Spleen (tissue), 11 donors: ENCODE data around the gene SOX15. TPM values are rescaled to one million over a fixed set of nuclear protein-coding genes. Genes with fewer than 3 reads are reported as not detected.

ENCODE experiments used
- DNase-seq: peaks from one replicate; pipeline ENCODE4 v3.0.0-alpha.2; 2020
- H3K27ac ChIP-seq, 8 donors: fragments of 200-600 bp; sonication (generic) in 7 of 8; 1 replicate in 4 of 8; 2 replicates in 4 of 8; pipeline versions ENCODE4 v1.5.0 to v1.8.0; 2016 to 2021; ENCODE audit warnings: inconsistent platforms in 4 of 8, mild to moderate bottlenecking in 4 of 8, moderate library complexity in 1 of 8
- H3K27me3 ChIP-seq, 7 donors: fragments of 200-600 bp; sonication (generic) in 6 of 7; replicated peaks in 1 of 7; 1 replicate in 4 of 7; 2 replicates in 3 of 7; pipeline versions ENCODE4 v1.5.0 to v1.8.0; 2016 to 2021; ENCODE audit warnings: inconsistent platforms in 3 of 7, mild to moderate bottlenecking in 1 of 7
- H3K36me3 ChIP-seq, 6 donors: fragments of 200-600 bp; sonication (generic) in 5 of 6; 1 replicate in 4 of 6; 2 replicates in 2 of 6; pipeline versions ENCODE4 v1.5.0 to v1.8.0; 2016 to 2021; ENCODE audit warnings: inconsistent platforms in 2 of 6
- H3K4me1 ChIP-seq, 6 donors: fragments of 200-600 bp; sonication (generic) in 5 of 6; 1 replicate in 3 of 6; 2 replicates in 3 of 6; pipeline versions ENCODE4 v1.5.0 to v1.8.0; 2016 to 2021; ENCODE audit warnings: inconsistent platforms in 3 of 6
- H3K4me3 ChIP-seq, 8 donors: fragments of 200-600 bp; sonication (generic) in 7 of 8; 1 replicate in 4 of 8; 2 replicates in 4 of 8; pipeline versions ENCODE4 v1.5.0 to v1.8.0; 2016 to 2021; ENCODE audit warnings: inconsistent platforms in 4 of 8, mild to moderate bottlenecking in 4 of 8, moderate library complexity in 2 of 8
- H3K9me3 ChIP-seq, 8 donors: fragments of 200-600 bp; sonication (generic) in 7 of 8; 1 replicate in 4 of 8; 2 replicates in 4 of 8; pipeline versions ENCODE4 v1.5.0 to v1.8.0; 2016 to 2021; ENCODE audit warnings: inconsistent platforms in 4 of 8
- CTCF ChIP-seq, 11 experiments: fragments of 200-600 bp in 7 of 11; fragments of 450-650 bp in 4 of 11; sonication (generic) in 4 of 11; IDR thresholded peaks in 8 of 11; conservative IDR thresholded peaks in 3 of 11; 1 replicate in 7 of 11; 2 replicates in 4 of 11; pipeline versions ENCODE4 v1.4.0 to v1.8.0; 2016 to 2021; ENCODE audit warnings: antibody characterized with exemption in 11 of 11, inconsistent platforms in 4 of 11, mild to moderate bottlenecking in 1 of 11
- POLR2A ChIP-seq, 3 donors: fragments of 450-650 bp; IDR thresholded peaks; one replicate each; pipeline ENCODE4 v1.5.1; 2017; ENCODE audit warnings: antibody characterized with exemption in 3 of 3, mild to moderate bottlenecking in 1 of 3
- POLR2AphosphoS5 ChIP-seq, 3 donors: sonication (generic); formaldehyde crosslinking; IDR thresholded peaks; one replicate each; pipeline ENCODE4 v1.5.1; 2017; ENCODE audit warnings: antibody characterized with exemption in 3 of 3
- WGBS, 5 donors: extraction: QIAGEN DNeasy Blood & Tissue Kit in 3 of 5; methylation state at CpG; one replicate each; pipeline versions ENCODE4 v1.1.5 to v1.1.7; 2013 to 2018; 5-methylcytosine and 5-hydroxymethylcytosine counted together
- intact Hi-C: fragments of 100-400 bp; cut with DNase I; formaldehyde crosslinking; loops from one replicate; pipeline ENCODE4 v1.15.0; 2023; ENCODE audit warnings: low total_unique reads
- polyA plus RNA-seq, 3 donors: library from polyadenylated mRNA; stranded (reverse); fragments of 200-250 nt; gene quantifications; one replicate each; pipeline ENCODE4 v1.2.1, GENCODE V29; 2013
- total RNA-seq, 7 donors: library from RNA; depleted of rRNA in 3 of 7; stranded (reverse); fragments of >200 nt in 3 of 7; fragmentation: NEBNext Ultra II Directional in 4 of 7; extraction: Animal tissue kit (Norgen Biotek cat#: 25700) in 4 of 7; gene quantifications; one replicate each; pipeline versions ENCODE4 v1.1.0 to v1.2.1, GENCODE V29; 2016 to 2021
- donor health status: healthy with polysubstance abuse.
- donor health status: DM: no; HTN: no; CAD: no; lungs with moderate emphysema.
- donor health status: DM: no; HTN: no; CAD: no.
- donor health status: Bipolar disorder and iron deficiency.
- donor health status: healthy.
- donor health status: DM: no; HTN: no; CAD: no.
- donor health status: DM: yes; HTN: yes; CAD: no.

SOX15 gene
- total and polyA plus RNA-seq, 10 donors, result 0.20 to 1.7 (median 0.43) TPM; not detected in 4

GRCh38 chr17:7555320-7555948 is 34.5 kb downstream of the SOX15 start:
- H3K4me3 ChIP-seq, result no peak overlapping the region
- no peaks in the 10 kb centered on the region for H3K27me3 ChIP-seq
- H3K27ac ChIP-seq, result peak overlapping the region in 3 of 8 donors; percentile 7 to 42 (median 16)
- 76 to 83% (median 78%) methylated on average over 10 of the region's 10 CpGs for WGBS, 5 donors
- H3K4me1 ChIP-seq, result peaks cover 23 to 98% (median 66%) of the 10 kb centered on the region in 6 donors
- TF ChIP-seq CTCF (IDR thresholded peaks at IDR 0.05 in 8 of 11, conservative IDR thresholded peaks at IDR 0.05 in 3 of 11), result no peak
- no peak for TF ChIP-seq POLR2AphosphoS5 (IDR thresholded peaks at IDR 0.05)
- no peak for TF ChIP-seq POLR2A (IDR thresholded peaks at IDR 0.05)
- intact Hi-C loops, result no loop called here
- no peaks in the 10 kb centered on the region for H3K9me3 ChIP-seq
- H3K36me3 ChIP-seq, result peaks cover 0 to 42% (median 0%) of the 10 kb centered on the region in 6 donors
- DNase-seq, result no peak

- peaks cover 0 to 38% (median 0%) of the 10 kb centered on the region in 6 donors for H3K36me3 ChIP-seq
- H3K27me3 ChIP-seq, result no peaks in the 10 kb centered on the region
- peaks cover 11 to 98% (median 65%) of the 10 kb centered on the region in 6 donors for H3K4me1 ChIP-seq
- peak overlapping the region; percentile 66 to 96 (median 81) for H3K27ac ChIP-seq
- no peaks in the 10 kb centered on the region for H3K9me3 ChIP-seq
- intact Hi-C loops, result no loop called here
- WGBS, 5 donors, result 84 to 95% (median 91%) methylated on average over 1 of the region's 1 CpG
- no peak for TF ChIP-seq CTCF (IDR thresholded peaks at IDR 0.05 in 8 of 11, conservative IDR thresholded peaks at IDR 0.05 in 3 of 11)
- TF ChIP-seq POLR2A (IDR thresholded peaks at IDR 0.05), result no peak
- no peak for TF ChIP-seq POLR2AphosphoS5 (IDR thresholded peaks at IDR 0.05)
- H3K4me3 ChIP-seq, result peak overlapping the region in 1 of 8 donors; percentile 34
- DNase-seq, result no peak
Measured at GRCh38 chr17:7553356-7553755, 36.5 kb downstream of the SOX15 start.

GRCh38 chr17:7552621-7553051 is 37.3 kb downstream of the SOX15 start:
- Histone ChIP-seq H3K4me3 (peak overlapping the region in 1 of 8 donors; percentile 19), H3K4me1 (peaks cover 17 to 98% (median 64%) of the 10 kb centered on the region in 6 donors), H3K27ac (peak overlapping the region; percentile 44 to 96 (median 81)), H3K9me3 (no peaks in the 10 kb centered on the region), H3K36me3 (peaks cover 0 to 38% (median 0%) of the 10 kb centered on the region in 6 donors), H3K27me3 (no peaks in the 10 kb centered on the region)
- 22 to 51% (median 30%) methylated on average over 6 of the region's 6 CpGs for whole genome bisulfite sequencing, 5 donors
- DNase-seq, result peak; percentile 45
- intact Hi-C loops, result no loop called here
- TF ChIP-seq POLR2A (IDR thresholded peaks at IDR 0.05), result peak in 1 of 3 donors; percentile 10
- TF ChIP-seq POLR2AphosphoS5 (IDR thresholded peaks at IDR 0.05), result peak in 1 of 3 donors; percentile 82
- no peak for TF ChIP-seq CTCF (IDR thresholded peaks at IDR 0.05 in 8 of 11, conservative IDR thresholded peaks at IDR 0.05 in 3 of 11)

GRCh38 chr17:7551396-7551795 is 38.5 kb downstream of the SOX15 start:
- intact Hi-C loops, result no loop called here

More at GRCh38 chr17:7551396-7551795, 38.5 kb downstream of the SOX15 start:
- H3K4me3 ChIP-seq, result no peak overlapping the region
- peak overlapping the region in 5 of 8 donors; percentile 71 to 96 (median 91) for H3K27ac ChIP-seq
- peaks cover 0 to 27% (median 0%) of the 10 kb centered on the region in 6 donors for H3K36me3 ChIP-seq
- TF ChIP-seq POLR2AphosphoS5 (IDR thresholded peaks at IDR 0.05) (no peak), CTCF (IDR thresholded peaks at IDR 0.05 in 8 of 11, conservative IDR thresholded peaks at IDR 0.05 in 3 of 11) (no peak)
- no peak for DNase-seq
- peaks cover 16 to 90% (median 59%) of the 10 kb centered on the region in 6 donors for H3K4me1 ChIP-seq
- no peaks in the 10 kb centered on the region for H3K27me3 ChIP-seq
- no peaks in the 10 kb centered on the region for H3K9me3 ChIP-seq
- WGBS, 5 donors, result 74 to 87% (median 80%) methylated on average over 4 of the region's 4 CpGs
